HCT116 (cell line): ENCODE data around the gene PROCA1. TPM values are rescaled to one million over a fixed set of nuclear protein-coding genes. Genes with fewer than 3 reads are reported as not detected.

Experiments used
- ATAC-seq: fragments of 200-7000 bp; cut with Tn5 transposase; 2 replicates; pipeline ENCODE4 v1.9.1; 2020; ENCODE audit warnings: mild to moderate bottlenecking, moderate library complexity
- BruUV-seq: library from RNA; stranded (reverse); fragments of 400-500 nt; replicated peaks from 2 replicates; lab custom pipeline; 2021; lab: Mats Ljungman, UMichigan
- CTCF ChIA-PET: fragments of 300-600 bp; sonication (Branson Sonifier 250); formaldehyde crosslinking; loops from one replicate; lab custom pipeline; 2021; ENCODE audit warnings: antibody characterized with exemption; lab: Charles Lee
- POLR2A ChIA-PET: fragments of 300-600, 350-600 bp; sonication (Branson Sonifier 250); formaldehyde crosslinking; loops from one replicate; lab custom pipeline; 2021; ENCODE audit warnings: antibody characterized with exemption; lab: Charles Lee
- RAD21 ChIA-PET, 2 experiments: fragments of 300-600 bp; sonication (Branson Sonifier 250); formaldehyde crosslinking; loops; one replicate each; lab custom pipeline; 2023; ENCODE audit warnings: low total read pairs in 2 of 2; ENCODE audit not compliant: uncharacterized antibody in 2 of 2, unreplicated experiment in 2 of 2, low non-redundant PET in 1 of 2; lab: Charles Lee
- DNase-seq: peaks from one replicate; pipeline ENCODE4 v3.0.0-alpha.2; 2010; ENCODE audit warnings: low read depth, low spot score
- H2AFZ ChIP-seq: fragments of 200-600 bp; shearing (Covaris generic), sonication (generic); 2 replicates; pipeline ENCODE4 v1.6.1; 2017; ENCODE audit warnings: low read depth, mixed run types, mixed read lengths, antibody characterized with exemption, low read length; ENCODE audit not compliant: poor library complexity, severe bottlenecking
- H3K27ac ChIP-seq: 2 replicates; pipeline ENCODE4 v1.5.1; 2012; ENCODE audit warnings: low read depth, low read length
- H3K27me3 ChIP-seq: fragments of 200-600 bp; sonication (generic); 2 replicates; pipeline ENCODE4 v1.6.1; 2016; ENCODE audit warnings: mixed run types, low read length, mixed read lengths; ENCODE audit not compliant: insufficient read depth
- H3K36me3 ChIP-seq, 2 experiments: fragments of 200-500 bp in 1 of 2; fragments of 200-600 bp in 1 of 2; sonication (Bioruptor generic) in 1 of 2; sonication (generic) in 1 of 2; 2 replicates each; pipeline versions ENCODE4 v1.5.1 to v1.6.1; 2014 to 2016; ENCODE audit warnings: low read length in 2 of 2, inconsistent platforms in 1 of 2, mixed read lengths in 1 of 2, mixed run types in 1 of 2; ENCODE audit not compliant: insufficient read depth in 2 of 2, control insufficient read depth in 1 of 2
- H3K4me1 ChIP-seq, 2 experiments: fragments of 200-600 bp in 1 of 2; sonication (generic) in 1 of 2; 2 replicates each; pipeline versions ENCODE4 v1.5.1 to v1.6.1; 2012 to 2017; ENCODE audit warnings: low read length in 2 of 2, inconsistent platforms in 1 of 2, mild to moderate bottlenecking in 1 of 2, mixed read lengths in 1 of 2, mixed run types in 1 of 2, moderate library complexity in 1 of 2; ENCODE audit not compliant: insufficient read depth in 2 of 2, control insufficient read depth in 1 of 2
- H3K4me2 ChIP-seq: fragments of 200-600 bp; sonication (generic); 2 replicates; pipeline ENCODE4 v1.6.1; 2017; ENCODE audit warnings: mixed run types, low read length, mixed read lengths
- H3K4me3 ChIP-seq, 2 experiments: fragments of 200-600 bp in 1 of 2; sonication (generic) in 1 of 2; replicated peaks in 1 of 2; 2 replicates each; pipeline ENCODE4 v1.5.1; 2011 to 2016; ENCODE audit warnings: low read length in 2 of 2, control low read depth in 1 of 2, low read depth in 1 of 2, mild to moderate bottlenecking in 1 of 2, mixed read lengths in 1 of 2, mixed run types in 1 of 2
- H3K79me2 ChIP-seq: fragments of 200-600 bp; sonication (generic); 2 replicates; pipeline ENCODE4 v1.6.1; 2017; ENCODE audit warnings: mild to moderate bottlenecking, mixed run types, low read length, moderate library complexity, mixed read lengths; ENCODE audit not compliant: insufficient read depth
- H3K9ac ChIP-seq: fragments of 200-600 bp; sonication (generic); 2 replicates; pipeline ENCODE4 v1.6.1; 2016; ENCODE audit warnings: low read length, mixed read lengths
- H3K9me2 ChIP-seq: fragments of 200-600 bp; sonication (generic), shearing (Covaris generic); 2 replicates; pipeline ENCODE4 v1.6.1; 2017; ENCODE audit warnings: mixed run types, mild to moderate bottlenecking, moderate library complexity; ENCODE audit not compliant: insufficient read depth
- H3K9me3 ChIP-seq, 2 experiments: fragments of 200-500 bp in 1 of 2; fragments of 200-600 bp in 1 of 2; sonication (Bioruptor generic) in 1 of 2; sonication (generic) in 1 of 2; 2 replicates each; pipeline ENCODE4 v1.6.1; 2014 to 2017; ENCODE audit warnings: low read length in 2 of 2, mixed read lengths in 2 of 2, inconsistent platforms in 1 of 2, low read depth in 1 of 2, mild to moderate bottlenecking in 1 of 2, mixed run types in 1 of 2, moderate library complexity in 1 of 2; ENCODE audit not compliant: control insufficient read depth in 1 of 2, insufficient read depth in 1 of 2
- H4K20me1 ChIP-seq: fragments of 200-600 bp; sonication (generic), shearing (Covaris generic); 2 replicates; pipeline ENCODE4 v1.6.1; 2017; ENCODE audit warnings: mixed run types, mild to moderate bottlenecking, moderate library complexity; ENCODE audit not compliant: insufficient read depth
- ATF3 ChIP-seq: IDR thresholded peaks from 2 replicates; pipeline ENCODE4 v1.6.1; 2012
- CEBPB ChIP-seq: IDR thresholded peaks from 2 replicates; pipeline ENCODE4 v1.6.1; 2012; ENCODE audit warnings: low read depth
- CTCF ChIP-seq, 3 experiments: fragments of 200-600 bp in 1 of 3; sonication (generic) in 1 of 3; IDR thresholded peaks in 2 of 3; conservative IDR thresholded peaks in 1 of 3; 2 replicates each; pipeline ENCODE4 v1.5.1; 2012 to 2017; ENCODE audit warnings: low read depth in 2 of 3, low read length in 2 of 3, antibody characterized with exemption in 1 of 3, borderline replicate concordance in 1 of 3, control low read depth in 1 of 3, mild to moderate bottlenecking in 1 of 3, mixed read lengths in 1 of 3, mixed run types in 1 of 3, moderate library complexity in 1 of 3; ENCODE audit not compliant: insufficient read depth in 1 of 3
- EGR1 ChIP-seq: IDR thresholded peaks from 2 replicates; pipeline ENCODE4 v1.6.1; 2012; ENCODE audit warnings: low read depth
- ELF1 ChIP-seq: IDR thresholded peaks from 2 replicates; pipeline ENCODE4 v1.6.1; 2012; ENCODE audit warnings: low read depth, borderline replicate concordance
- JUND ChIP-seq: IDR thresholded peaks from 2 replicates; pipeline ENCODE4 v1.6.1; 2012
- POLR2A ChIP-seq: IDR thresholded peaks from 2 replicates; pipeline ENCODE4 v1.7.0; 2011; ENCODE audit warnings: borderline replicate concordance; ENCODE audit not compliant: insufficient read depth, insufficient read length; ENCODE audit errors: extremely low read depth
- SIN3A ChIP-seq: IDR thresholded peaks from 2 replicates; pipeline ENCODE4 v1.6.1; 2012; ENCODE audit warnings: low read depth
- SRF ChIP-seq: IDR thresholded peaks from 2 replicates; pipeline ENCODE4 v1.6.1; 2012; ENCODE audit warnings: low read depth
- ZBTB33 ChIP-seq: IDR thresholded peaks from 2 replicates; pipeline ENCODE4 v1.6.1; 2011; ENCODE audit warnings: mild to moderate bottlenecking, low read length, moderate library complexity; ENCODE audit not compliant: insufficient replicate concordance; ENCODE audit errors: extremely low read depth
- ZFX ChIP-seq: fragments of 450-650 bp; IDR thresholded peaks from 2 replicates; pipeline ENCODE4 v1.6.1; 2017
- intact Hi-C: fragments of 100-400 bp; cut with micrococcal nuclease; formaldehyde crosslinking; loops from 2 replicates; pipeline ENCODE4 v1.10.0; 2022
- total RNA-seq: library from RNA; stranded (reverse); gene quantifications from one replicate; pipeline ENCODE4 v1.2.1, GENCODE V29; 2021; ENCODE audit not compliant: unreplicated experiment

The PROCA1 gene
- total RNA-seq, 1 experiment from 2014 or later = 0.96 TPM

GRCh38 chr17:28702752-28703150 lies 8.9 kb downstream of the PROCA1 start:
- DNase-seq (no peak), ATAC-seq (no peak)
- Histone ChIP-seq H3K27me3 (no peaks in the 10 kb centered on the region), H3K4me2 (no peak overlapping the region), H3K9me2 (no peaks in the 10 kb centered on the region), H3K4me3 (no peak overlapping the region), H3K4me1 (no peaks in the 10 kb centered on the region), H3K36me3 (peaks cover 34 to 38% of the 10 kb centered on the region in 2 experiments), H3K27ac (no peak overlapping the region), H3K79me2 (no peaks in the 10 kb centered on the region), H3K9ac (no peak overlapping the region), H3K9me3 (no peaks in the 10 kb centered on the region), H2AFZ (no peak overlapping the region), H4K20me1 (no peaks in the 10 kb centered on the region)
- ChIA-PET POLR2A (interaction anchor here (1.0 kb wide), 1 partner anchor 17 kb away, joined by 3 read pairs; the partner anchor contains the start of gene RPL23A), CTCF (no interaction called here), RAD21 (no interaction called here)
- BruUV-seq = no TSS peak
- intact Hi-C loops = no loop called here
- no peak for TF ChIP-seq EGR1
- TF ChIP-seq ELF1 = no peak
- TF ChIP-seq SRF = no peak
- no peak for TF ChIP-seq CEBPB
- no peak for TF ChIP-seq ZBTB33
- TF ChIP-seq ATF3 = no peak
- no peak for TF ChIP-seq SIN3A
- TF ChIP-seq ZFX = no peak
- TF ChIP-seq POLR2A = no peak
- no peak for TF ChIP-seq CTCF (IDR thresholded peaks at IDR 0.05 in 2 of 3, conservative IDR thresholded peaks at IDR 0.05 in 1 of 3; ENCODE audit: borderline replicate concordance in 1 of 3, insufficient read depth in 1 of 3, low read depth in 2 of 3, low read length in 2 of 3)
- no peak for TF ChIP-seq JUND
